ENCODE data around the gene SBNO2.

GRCh38 chr19:1221904-1222255, 47.8 kb upstream of the SBNO2 start:
- TF ChIP-seq CTCF (IDR thresholded peaks at IDR 0.05) (no peak), POLR2AphosphoS5 (IDR thresholded peaks at IDR 0.05) (no peak), POLR2A (IDR thresholded peaks at IDR 0.05) (no peak), EP300 (IDR thresholded peaks at IDR 0.05) (no peak)
